Measurements from ENCODE around the gene PSMG3. TPM values are rescaled to one million over a fixed set of nuclear protein-coding genes. Genes with fewer than 3 reads are reported as not detected.
A peak's percentile ranks its signal among the peaks of the same experiment; 100 is the strongest.

PSMG3 gene, protein sequence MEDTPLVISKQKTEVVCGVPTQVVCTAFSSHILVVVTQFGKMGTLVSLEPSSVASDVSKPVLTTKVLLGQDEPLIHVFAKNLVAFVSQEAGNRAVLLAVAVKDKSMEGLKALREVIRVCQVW
- total RNA-seq (12.1 TPM), polyA plus RNA-seq (34.6 TPM)

DNA sequence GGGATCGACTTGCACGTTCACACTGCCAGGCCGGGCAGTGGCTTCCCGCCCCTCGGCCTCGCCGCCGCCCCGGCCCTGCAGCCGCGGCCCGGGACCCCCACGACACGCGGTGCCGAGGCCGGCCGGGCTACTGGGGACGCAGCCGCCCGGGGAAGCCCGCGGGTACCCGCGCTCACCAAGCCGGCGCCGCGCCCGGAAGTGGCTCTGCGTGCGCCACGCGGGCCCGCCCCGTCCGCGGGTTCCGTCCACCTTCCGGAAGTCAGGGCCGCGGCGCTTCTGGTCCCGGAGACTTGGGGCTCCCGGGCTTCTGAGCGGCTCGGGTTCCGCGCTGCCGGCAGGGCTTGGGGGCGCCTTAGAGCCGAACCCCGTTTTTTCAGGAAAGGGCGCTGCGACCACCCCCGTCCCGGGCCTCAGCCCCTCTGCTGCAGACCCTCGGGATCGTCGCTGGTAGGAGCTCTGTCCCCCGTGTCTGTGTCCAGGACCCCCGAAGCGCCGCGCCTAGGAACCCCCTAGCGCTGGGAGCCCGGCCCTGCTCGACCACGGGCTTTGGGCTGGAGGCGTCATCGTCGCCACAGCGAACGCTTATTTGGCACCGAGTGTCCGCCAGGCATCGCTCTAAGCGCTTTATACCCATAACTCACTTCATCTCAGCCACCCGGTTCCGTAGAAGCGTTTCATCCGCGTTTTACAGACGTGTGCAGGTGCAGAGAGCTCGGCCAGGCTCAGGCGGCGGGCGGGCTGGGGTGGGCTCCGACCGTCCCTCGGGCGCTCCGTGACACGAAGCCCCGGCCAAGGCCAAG lies at the start of gene PSMG3:
Gene PSMG3, minus strand, starts transcription at position 200 of the 800 bp plus-strand sequence. CDS start 693 bp downstream, outside the sequence.
- peak; percentile 48 for DNase-seq (ENCODE audit: extremely low spot score)

DNA sequence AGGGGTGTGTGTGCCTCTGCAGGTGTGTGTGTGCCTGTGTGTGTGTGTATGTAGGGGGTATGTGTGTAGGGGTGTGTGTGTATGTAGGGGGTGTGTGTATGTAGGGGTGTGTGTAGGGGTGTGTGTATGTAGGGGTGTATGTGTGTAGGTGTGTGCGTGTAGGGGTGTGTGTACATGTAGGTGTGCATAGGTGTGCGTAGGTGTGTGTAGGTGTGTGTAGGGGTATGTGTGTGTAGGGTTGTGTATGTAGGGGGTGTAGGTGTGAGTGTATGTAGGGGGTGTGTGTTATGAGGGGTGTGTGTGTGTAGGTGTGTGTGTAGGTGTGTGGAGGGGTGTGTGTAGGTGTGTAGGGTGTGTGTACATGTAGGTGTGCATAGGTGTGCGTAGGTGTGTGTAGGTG lies 48.6 kb upstream of the PSMG3 start:
- Histone ChIP-seq H3K27ac (ENCODE audit: low read depth) (no peak overlapping the region), H3K36me3 (ENCODE audit: insufficient read depth) (no peaks in the 10 kb centered on the region), H3K4me1 (ENCODE audit: insufficient read depth) (no peaks in the 10 kb centered on the region), H3K4me3 (ENCODE audit: low read depth, low read length) (no peak overlapping the region)
- DNase-seq (ENCODE audit: extremely low spot score), result no peak
- 79% methylated on average over 3 of the region's 3 CpGs for WGBS

More for the DNA sequence above, at the start of gene PSMG3:
- peak within 1 kb of the TSS; percentile 90 for H3K4me3 ChIP-seq (ENCODE audit: low read depth, low read length)
- no peaks in the 10 kb centered on the region for H3K36me3 ChIP-seq (ENCODE audit: insufficient read depth)
- peaks cover 2% of the 10 kb centered on the region for H3K4me1 ChIP-seq (ENCODE audit: insufficient read depth)
- WGBS, result under 1% methylated on average over 95 of the region's 95 CpGs
- peak within 1 kb of the TSS; percentile 96 for H3K27ac ChIP-seq (ENCODE audit: low read depth)

DNA sequence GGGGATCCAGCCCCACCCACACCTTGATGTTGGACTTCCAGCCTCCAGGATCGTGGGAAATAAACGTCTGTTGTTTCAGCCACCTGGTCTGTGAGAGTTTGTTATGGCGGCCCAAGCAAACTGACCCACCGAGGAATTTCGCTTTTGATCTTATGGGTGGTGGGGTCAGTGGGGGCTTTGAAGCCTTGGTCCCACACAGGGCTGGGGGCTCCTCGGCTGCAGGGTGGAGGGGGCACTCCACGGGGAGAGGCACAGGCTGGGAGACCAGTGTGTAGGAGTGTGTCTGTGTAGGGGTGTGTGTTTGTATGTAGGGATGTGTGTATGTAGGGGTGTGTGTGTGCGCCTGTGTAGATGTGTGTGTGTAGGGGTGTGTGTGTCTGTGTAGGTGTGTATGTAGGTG lies 48.1 kb upstream of the PSMG3 start:
- WGBS, result 75% methylated on average over 8 of the region's 8 CpGs
- no peak for DNase-seq (ENCODE audit: extremely low spot score)
- H3K4me1 ChIP-seq (ENCODE audit: insufficient read depth), result no peaks in the 10 kb centered on the region
- no peak overlapping the region for H3K27ac ChIP-seq (ENCODE audit: low read depth)
- no peaks in the 10 kb centered on the region for H3K36me3 ChIP-seq (ENCODE audit: insufficient read depth)
- H3K4me3 ChIP-seq (ENCODE audit: low read depth, low read length), result no peak overlapping the region

DNA sequence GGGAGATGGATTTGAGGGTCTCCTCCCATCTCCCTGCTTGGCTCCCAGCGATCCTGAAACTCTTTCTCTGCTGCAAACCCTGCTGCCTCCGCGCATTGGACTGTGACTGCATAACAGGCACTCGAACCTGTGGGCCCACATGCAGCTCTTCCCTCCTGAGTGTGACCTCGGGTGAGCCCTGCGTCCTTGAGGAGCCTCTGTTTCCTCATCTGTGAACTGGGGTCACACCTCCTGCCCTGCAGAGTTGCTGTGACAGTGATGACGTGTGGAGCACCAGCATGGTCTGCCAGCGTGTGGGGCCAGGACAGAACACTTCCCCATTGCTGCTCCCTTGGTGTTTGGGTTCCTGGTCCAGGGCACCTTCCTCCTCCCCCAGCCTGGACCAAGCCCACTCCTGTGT lies 46.9 kb upstream of the PSMG3 start:
- Histone ChIP-seq H3K4me1 (ENCODE audit: insufficient read depth) (no peaks in the 10 kb centered on the region), H3K36me3 (ENCODE audit: insufficient read depth) (no peaks in the 10 kb centered on the region), H3K4me3 (ENCODE audit: low read depth, low read length) (no peak overlapping the region), H3K27ac (ENCODE audit: low read depth) (no peak overlapping the region)
- WGBS, result 88% methylated on average over 8 of the region's 8 CpGs
- no peak for DNase-seq (ENCODE audit: extremely low spot score)

DNA sequence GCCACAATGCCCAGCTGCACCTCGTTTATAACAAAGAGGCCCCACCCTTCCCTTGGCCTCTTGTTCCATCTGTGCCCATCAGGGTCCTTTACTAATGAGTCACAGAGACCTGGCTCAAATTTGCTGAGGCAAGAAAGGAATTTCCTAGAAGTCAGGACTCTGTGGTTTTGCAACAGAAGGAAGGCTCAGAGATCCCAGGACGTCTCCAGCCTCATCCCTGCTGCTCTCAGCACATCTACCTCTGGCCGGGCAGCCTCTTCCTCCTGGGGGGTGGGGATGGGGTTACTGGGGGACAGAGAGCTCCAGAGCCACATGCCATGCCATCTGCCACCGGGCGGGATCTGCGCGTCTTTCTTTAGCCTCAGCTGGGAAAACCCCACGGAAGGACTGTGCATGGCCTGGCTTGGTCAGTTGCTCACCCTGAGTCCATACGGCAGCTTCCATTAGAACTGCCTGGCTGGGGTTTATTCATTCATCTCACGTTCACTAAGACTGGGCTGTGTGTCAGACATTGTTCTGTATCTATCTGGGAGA lies 41.9 kb upstream of the PSMG3 start:
- Histone ChIP-seq H3K4me3 (ENCODE audit: low read depth, low read length) (no peak overlapping the region), H3K27ac (ENCODE audit: low read depth) (no peak overlapping the region), H3K36me3 (ENCODE audit: insufficient read depth) (no peaks in the 10 kb centered on the region), H3K4me1 (ENCODE audit: insufficient read depth) (no peaks in the 10 kb centered on the region)
- no peak for DNase-seq (ENCODE audit: extremely low spot score)
- 29% methylated on average over 10 of the region's 10 CpGs for WGBS

DNA sequence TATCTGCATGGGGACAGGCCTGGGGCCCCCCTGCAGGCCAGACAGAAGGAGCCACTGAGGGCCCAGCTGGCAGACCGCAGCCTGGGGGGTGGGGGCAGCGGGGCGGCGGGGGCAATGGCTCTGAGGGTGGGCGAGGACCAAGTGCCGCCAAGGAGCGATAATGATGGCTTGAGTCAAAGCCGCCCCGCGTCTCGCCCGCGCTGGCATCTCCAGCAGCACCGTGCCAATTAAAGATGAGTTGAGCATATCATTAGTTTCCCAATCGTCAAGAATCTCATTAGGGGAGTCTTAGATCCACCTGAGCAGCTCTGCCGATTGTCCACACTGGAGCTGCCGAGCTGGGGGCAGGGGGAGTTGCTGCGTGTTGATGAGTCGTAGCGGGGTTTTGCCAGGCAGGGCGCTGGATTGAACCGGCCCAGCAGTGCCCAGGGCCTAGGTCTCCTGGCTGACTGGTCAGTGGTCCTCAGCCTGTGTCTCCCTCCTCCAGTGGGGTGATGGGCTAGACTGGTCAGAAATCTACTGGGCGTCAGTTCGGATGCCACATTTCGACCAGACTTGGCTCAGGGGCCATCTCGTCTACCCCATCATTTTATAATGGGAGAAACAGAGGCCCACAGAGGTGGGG lies 41.0 kb upstream of the PSMG3 start:
- no peak for DNase-seq (ENCODE audit: extremely low spot score)

DNA sequence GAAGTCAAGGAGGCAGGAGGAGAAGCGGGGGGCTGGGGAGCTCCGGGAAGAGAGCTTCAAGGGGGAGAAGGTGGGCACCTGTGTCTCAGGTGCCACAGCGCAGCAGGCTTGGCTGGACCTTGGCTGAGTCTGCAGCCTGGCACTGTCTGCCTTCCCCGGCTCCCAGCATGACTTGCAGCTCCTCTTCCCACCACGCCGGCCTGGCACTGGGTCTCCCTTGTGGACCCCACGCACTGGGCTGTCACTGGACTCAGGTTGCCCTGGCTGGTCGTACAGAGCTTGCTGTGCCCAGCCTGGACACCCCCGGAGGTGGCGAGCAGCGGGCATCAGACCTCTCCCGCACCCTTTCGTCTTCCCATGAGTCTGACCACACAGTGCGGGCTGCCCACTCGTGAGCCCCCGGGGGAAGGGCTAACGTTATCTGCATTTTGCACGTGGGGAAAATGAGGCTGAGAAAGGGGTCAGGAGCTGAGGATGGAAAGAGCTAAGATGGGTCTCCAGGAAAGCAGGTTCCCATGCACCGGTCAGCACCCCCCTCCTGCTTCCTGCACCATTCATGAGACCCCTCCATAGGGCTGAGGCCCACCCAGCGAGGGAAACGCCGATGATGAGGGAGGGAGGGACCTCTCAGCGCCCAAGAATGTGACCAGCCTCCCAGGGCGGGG lies 40.3 kb upstream of the PSMG3 start:
- DNase-seq (ENCODE audit: extremely low spot score), result no peak
- H3K4me1 ChIP-seq (ENCODE audit: insufficient read depth), result no peaks in the 10 kb centered on the region
- no peak overlapping the region for H3K4me3 ChIP-seq (ENCODE audit: low read depth, low read length)
- 77% methylated on average over 24 of the region's 24 CpGs for WGBS
- H3K36me3 ChIP-seq (ENCODE audit: insufficient read depth), result no peaks in the 10 kb centered on the region
- H3K27ac ChIP-seq (ENCODE audit: low read depth), result no peak overlapping the region

More for the DNA sequence above, 41.0 kb upstream of the PSMG3 start:
- WGBS, result 91% methylated on average over 26 of the region's 26 CpGs
- Histone ChIP-seq H3K27ac (ENCODE audit: low read depth) (no peak overlapping the region), H3K36me3 (ENCODE audit: insufficient read depth) (no peaks in the 10 kb centered on the region), H3K4me1 (ENCODE audit: insufficient read depth) (no peaks in the 10 kb centered on the region), H3K4me3 (ENCODE audit: low read depth, low read length) (no peak overlapping the region)

DNA sequence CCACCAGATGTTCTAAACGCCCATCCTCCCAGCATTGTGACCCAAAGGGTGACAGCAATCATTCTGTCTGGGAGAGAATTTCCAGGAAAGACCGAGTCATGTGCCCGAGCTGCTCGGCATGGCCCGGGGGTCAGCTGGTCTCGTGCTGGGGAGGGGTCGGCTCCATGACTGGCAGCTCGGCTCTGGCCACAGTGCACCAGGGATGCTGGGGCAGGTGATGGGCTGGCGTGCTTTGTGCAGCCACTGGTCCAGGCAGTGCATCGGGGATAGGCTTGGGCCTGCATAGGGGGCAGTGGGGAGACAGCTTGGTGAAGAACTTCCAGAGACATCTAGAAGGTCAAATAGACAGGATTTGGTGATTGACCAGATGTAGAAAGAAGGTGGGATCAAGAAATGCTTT lies 39.2 kb upstream of the PSMG3 start:
- Histone ChIP-seq H3K36me3 (ENCODE audit: insufficient read depth) (no peaks in the 10 kb centered on the region), H3K27ac (ENCODE audit: low read depth) (no peak overlapping the region), H3K4me3 (ENCODE audit: low read depth, low read length) (no peak overlapping the region), H3K4me1 (ENCODE audit: insufficient read depth) (no peaks in the 10 kb centered on the region)
- WGBS, result 69% methylated on average over 10 of the region's 10 CpGs
- no peak for DNase-seq (ENCODE audit: extremely low spot score)

DNA sequence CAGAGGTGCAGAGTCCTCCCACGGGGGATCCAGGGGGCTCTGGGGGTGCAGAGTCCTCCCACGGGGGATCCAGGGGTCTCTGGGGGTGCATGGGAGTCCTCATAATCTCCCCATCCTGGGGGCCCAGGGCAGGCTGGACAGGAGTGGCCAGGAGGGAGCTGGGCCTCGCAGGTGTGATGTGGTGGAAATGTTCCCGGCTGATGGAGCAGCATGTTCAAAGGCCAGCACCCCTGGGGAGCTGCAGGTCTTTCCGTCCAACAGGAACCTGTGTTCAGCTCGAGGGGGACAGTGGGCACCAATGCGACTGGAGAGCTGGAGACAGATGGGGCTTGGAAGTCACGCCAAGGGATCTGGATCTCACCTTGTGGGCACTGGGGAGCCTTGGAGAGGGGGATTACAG lies 38.5 kb upstream of the PSMG3 start:
- no peak overlapping the region for H3K27ac ChIP-seq (ENCODE audit: low read depth)
- H3K4me1 ChIP-seq (ENCODE audit: insufficient read depth), result no peaks in the 10 kb centered on the region
- no peaks in the 10 kb centered on the region for H3K36me3 ChIP-seq (ENCODE audit: insufficient read depth)
- 83% methylated on average over 8 of the region's 8 CpGs for WGBS
- DNase-seq (ENCODE audit: extremely low spot score), result no peak
- H3K4me3 ChIP-seq (ENCODE audit: low read depth, low read length), result no peak overlapping the region

DNA sequence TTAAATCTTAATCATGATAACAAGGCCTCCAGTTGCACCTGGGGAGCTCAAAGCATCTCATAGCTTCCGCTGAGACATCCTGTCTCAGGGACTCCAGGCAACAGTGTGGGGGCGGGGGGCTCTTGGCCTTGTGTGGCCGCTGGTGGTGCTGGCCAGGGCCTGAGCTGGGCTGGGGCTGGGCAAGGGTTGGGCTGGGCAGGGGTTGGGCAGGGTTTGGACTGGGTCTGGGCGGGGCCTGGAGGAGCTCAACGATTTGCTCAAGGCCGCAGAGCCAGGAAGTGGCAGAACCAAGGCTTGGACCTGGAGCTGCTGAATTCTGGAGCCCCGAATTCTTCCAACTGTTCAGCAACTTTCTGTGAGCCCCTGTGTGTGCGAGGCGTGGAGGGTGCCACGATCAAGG lies 37.9 kb upstream of the PSMG3 start:
- Histone ChIP-seq H3K27ac (ENCODE audit: low read depth) (no peak overlapping the region), H3K4me3 (ENCODE audit: low read depth, low read length) (no peak overlapping the region), H3K4me1 (ENCODE audit: insufficient read depth) (no peaks in the 10 kb centered on the region), H3K36me3 (ENCODE audit: insufficient read depth) (no peaks in the 10 kb centered on the region)
- DNase-seq (ENCODE audit: extremely low spot score), result no peak
- WGBS, result 65% methylated on average over 10 of the region's 10 CpGs

DNA sequence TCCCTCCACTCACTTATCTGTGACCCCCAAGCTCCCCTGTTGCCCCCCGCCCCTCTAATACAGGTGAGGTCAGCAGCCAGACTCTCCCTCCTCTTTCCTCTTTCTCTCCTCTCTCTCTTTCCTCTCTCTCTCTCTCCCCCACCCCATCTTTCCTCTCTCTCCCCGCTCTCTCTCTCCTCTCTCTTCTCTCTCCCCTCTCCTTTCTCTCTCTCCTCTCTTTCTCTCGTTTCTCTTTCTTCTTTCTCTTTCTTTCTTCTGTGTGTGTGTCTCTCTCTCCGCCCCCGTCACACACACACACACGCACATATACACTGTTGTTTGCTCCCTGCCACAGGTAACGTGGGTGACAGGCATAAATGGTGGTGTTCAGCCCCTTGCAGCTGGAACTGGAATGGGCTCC lies 37.2 kb upstream of the PSMG3 start:
- Histone ChIP-seq H3K4me1 (ENCODE audit: insufficient read depth) (no peaks in the 10 kb centered on the region), H3K36me3 (ENCODE audit: insufficient read depth) (no peaks in the 10 kb centered on the region), H3K27ac (ENCODE audit: low read depth) (no peak overlapping the region), H3K4me3 (ENCODE audit: low read depth, low read length) (no peak overlapping the region)
- no peak for DNase-seq (ENCODE audit: extremely low spot score)
- WGBS, result 50% methylated on average over 7 of the region's 7 CpGs

DNA sequence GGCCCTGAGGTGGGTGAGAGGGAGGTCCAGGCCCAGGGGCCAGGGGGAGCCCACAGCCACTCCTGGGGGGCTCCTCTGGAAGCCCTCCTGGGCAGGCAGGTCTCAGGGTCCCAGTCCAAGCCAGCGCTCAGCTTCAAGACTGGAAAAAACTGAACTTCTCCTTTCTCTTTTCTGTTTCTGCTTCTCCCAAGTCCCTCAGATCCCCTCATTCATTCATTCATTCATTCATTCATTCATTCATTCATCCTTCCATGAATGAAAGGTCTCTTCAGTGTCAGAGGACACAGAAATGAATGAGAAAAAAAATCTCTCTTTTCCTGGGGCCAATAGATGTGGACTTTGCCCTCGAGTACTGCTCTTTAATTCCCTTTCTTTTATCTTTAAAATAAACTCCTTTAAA lies 34.6 kb upstream of the PSMG3 start:
- WGBS, result 75% methylated on average over 2 of the region's 2 CpGs
- Histone ChIP-seq H3K36me3 (ENCODE audit: insufficient read depth) (no peaks in the 10 kb centered on the region), H3K27ac (ENCODE audit: low read depth) (no peak overlapping the region), H3K4me3 (ENCODE audit: low read depth, low read length) (no peak overlapping the region), H3K4me1 (ENCODE audit: insufficient read depth) (no peaks in the 10 kb centered on the region)
- DNase-seq (ENCODE audit: extremely low spot score), result no peak

DNA sequence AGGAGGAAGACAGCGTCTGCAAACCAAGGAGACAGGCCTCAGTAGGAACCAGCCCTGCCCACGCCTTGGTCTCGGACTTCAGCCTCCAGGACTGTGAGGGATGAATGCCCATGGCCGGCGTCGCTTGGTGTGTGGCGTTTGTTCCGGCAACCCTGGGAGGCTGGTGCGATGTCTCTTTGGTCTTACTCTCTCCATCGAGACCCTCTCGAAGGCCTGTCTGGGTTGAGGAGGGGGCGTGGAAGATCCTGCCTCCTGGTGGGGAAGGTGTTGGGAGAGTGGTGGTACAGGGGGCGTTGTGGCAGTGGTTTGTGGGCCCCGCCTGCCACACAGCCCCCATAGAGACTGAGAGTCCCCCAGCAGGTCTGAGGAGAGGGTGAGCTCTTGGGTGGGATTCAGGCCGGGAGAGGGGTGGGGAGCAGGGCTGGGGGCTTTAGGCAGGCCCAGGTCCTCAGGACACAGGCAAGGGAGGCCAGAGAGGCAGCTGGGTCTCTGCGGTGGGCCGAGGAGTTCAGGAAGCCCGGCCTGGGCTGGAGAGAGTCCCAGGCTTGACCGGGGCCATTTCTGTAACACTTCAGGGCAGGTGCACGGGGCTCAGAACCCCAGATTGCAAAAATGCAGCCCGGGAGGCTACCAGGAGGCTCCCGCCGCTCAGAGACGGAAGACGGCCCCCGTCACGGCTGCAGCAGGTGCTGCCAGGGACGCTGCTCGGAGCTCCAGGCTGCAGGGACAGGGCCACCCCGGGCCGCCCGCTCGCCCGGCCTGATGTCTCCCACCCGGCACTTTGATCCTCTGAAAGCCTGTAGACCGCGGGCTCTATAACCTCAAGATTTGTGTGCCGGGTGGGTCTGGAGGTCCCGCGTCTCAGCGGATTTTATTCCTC lies 33.8 kb upstream of the PSMG3 start:
- WGBS, result 68% methylated on average over 41 of the region's 41 CpGs
- Histone ChIP-seq H3K27ac (ENCODE audit: low read depth) (no peak overlapping the region), H3K4me1 (ENCODE audit: insufficient read depth) (no peaks in the 10 kb centered on the region), H3K4me3 (ENCODE audit: low read depth, low read length) (no peak overlapping the region), H3K36me3 (ENCODE audit: insufficient read depth) (no peaks in the 10 kb centered on the region)
- no peak for DNase-seq (ENCODE audit: extremely low spot score)

Measured in urinary bladder (tissue), 4 donors.